HG03060 (cell line): ENCODE results near the gene HEATR1.
"Not testable (repeated sequence)": the region's sequence is repeated elsewhere in the genome, so short reads cannot be mapped to it uniquely, and the experiment has no call there.

Experiments
- ATAC-seq: cut with Tn5 transposase; IDR thresholded peaks from one replicate; pipeline ENCODE4 v1.9.1; 2021; ENCODE audit warnings: low read depth, moderate number of reproducible peaks; ENCODE audit not compliant: unreplicated experiment

The HEATR1 gene

GRCh38 chr1:236603991-236604904 is at the start of gene HEATR1:
HEATR1 (minus strand) TSS chr1:236604516; CDS start chr1:236604095, 421 bp downstream.
- ATAC-seq, result peak; percentile 94

DNA sequence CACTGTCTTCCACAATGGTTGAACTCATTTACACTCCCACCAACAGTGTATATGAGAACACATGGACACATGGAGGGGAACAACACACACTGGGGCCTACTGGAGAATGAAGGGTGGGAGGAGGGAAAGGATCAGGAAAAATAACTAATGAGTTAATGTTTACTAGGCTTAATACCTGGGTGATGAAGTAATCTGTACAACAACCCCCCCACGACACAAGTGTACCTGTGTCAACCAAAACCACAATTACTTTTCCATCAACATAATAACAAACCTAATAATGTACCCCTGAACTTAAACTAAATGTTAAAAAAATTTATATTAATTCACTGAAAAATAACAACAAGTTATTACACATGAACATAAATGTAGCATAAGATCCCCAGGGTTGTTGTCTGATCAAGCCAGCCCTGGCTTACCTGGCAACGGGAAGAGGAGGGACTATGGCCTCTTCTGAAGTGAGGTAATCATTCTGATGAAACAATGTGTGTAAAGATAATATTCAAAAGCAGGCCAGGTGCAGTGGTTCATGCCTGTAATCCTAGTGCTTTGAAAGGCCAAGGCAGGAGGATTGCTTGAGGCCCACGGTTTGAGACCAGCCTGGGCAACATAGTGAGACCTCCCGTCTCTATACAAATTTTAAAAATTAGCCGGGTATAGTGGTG is 40.8 kb upstream of the HEATR1 start:
- ATAC-seq, result no peak

DNA sequence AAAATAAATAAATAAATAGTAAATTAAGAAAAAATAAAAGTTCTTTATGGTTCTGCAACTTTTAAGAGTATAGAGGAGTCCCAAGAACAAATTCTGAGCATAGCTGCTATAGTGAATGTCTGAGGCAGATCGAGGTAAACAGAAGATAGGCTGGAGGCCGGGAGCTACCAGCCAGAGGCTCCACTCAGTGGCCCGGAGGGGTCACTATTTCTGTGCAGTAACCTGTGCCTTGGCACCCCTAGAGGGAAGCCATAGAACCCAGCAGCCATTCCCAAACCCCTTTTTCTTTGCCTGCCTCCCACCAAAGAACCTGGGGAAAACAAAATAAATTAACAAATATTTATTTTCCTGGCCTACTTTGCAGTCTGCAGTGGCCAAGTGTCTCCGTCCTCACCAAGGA is 38.4 kb upstream of the HEATR1 start:
- ATAC-seq, result no peak

DNA sequence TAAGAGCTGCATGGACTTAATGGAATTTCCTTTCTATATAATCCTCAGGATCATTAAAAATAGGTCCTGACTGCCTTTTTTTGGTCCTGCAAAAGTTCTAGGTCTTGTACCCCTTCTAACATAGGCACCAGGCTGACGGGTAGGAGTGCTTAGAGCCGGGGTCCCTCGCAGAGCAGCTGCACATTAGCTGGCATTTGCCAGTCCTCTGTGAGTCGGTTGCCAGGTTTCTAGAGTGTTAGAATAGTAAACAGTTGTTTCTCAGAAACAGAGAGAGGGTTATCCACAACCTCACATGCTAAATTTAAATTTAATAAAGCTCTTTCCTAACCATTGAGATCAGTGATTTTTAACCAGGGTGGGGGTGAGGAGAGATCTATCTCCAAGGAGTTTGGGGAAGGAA is 35.4 kb upstream of the HEATR1 start:
- no peak for ATAC-seq

DNA sequence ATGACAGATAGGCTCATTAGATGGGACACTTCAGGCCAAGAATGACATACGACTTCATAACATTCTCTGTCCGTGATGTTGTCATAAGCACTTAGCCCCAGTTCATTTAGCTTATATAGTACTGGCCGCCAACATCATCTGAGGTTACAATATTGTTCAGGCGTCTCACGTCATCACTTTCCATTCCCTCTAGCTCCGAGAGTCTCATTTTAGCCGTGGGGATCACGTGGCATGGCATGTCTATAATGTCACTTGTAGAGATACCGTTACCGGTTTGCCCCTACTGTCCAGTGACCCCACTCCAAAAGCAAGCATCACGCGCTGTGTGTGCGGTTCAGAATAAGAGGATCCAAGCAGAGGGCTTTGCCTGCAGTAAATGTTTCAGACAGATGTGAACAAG is 34.6 kb upstream of the HEATR1 start:
- no peak for ATAC-seq

GRCh38 chr1:236636017-236636416 is 31.7 kb upstream of the HEATR1 start:
- ATAC-seq, result no peak

- no peak for ATAC-seq
These were observed 23.6 kb upstream of the HEATR1 start for GRCh38 chr1:236627727-236628408.

DNA sequence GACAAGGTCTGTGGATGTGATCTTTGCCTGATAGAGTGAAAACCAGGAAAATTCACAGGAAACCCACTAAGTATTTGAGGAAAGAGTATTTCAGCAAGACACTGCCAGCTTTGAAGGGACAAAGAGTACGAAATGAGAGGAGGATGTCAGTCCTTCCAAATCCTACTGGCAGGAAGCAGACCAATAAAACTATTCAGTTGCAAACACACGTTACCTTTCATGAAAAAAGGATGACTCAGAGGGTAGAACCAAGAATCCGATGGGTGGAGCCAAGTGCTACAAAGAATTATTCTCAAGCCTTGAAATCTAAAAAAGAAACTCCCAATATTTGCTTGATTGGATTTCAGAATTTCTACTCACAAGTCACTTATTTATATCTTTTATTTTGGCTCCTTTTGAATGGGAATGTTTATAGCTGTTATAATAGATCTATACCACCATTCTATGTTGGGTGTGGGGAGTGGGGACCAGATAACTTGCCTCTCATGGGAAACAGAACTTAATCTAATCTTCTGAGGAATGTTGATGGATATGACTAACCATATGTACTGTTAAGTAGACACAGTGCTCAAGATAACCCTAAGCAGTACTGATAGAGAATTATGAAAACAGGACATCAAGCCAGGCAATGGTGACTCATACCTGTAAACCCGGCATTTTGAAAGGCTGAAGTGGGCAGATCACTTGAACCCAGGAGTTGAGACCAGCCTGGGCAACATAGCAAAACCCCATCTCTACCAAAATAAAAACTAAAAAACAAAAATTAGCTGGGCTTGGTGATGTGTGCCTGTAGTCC is 19.3 kb upstream of the HEATR1 start:
- ATAC-seq, result no peak

GRCh38 chr1:236622407-236622806 is 18.1 kb upstream of the HEATR1 start:
- ATAC-seq, result no peak

GRCh38 chr1:236619398-236619797 is 15.1 kb upstream of the HEATR1 start:
- no peak for ATAC-seq

GRCh38 chr1:236618507-236618906 is 14.2 kb upstream of the HEATR1 start:
- no peak for ATAC-seq

GRCh38 chr1:236615399-236616148 is 11.3 kb upstream of the HEATR1 start:
- no peak for ATAC-seq

DNA sequence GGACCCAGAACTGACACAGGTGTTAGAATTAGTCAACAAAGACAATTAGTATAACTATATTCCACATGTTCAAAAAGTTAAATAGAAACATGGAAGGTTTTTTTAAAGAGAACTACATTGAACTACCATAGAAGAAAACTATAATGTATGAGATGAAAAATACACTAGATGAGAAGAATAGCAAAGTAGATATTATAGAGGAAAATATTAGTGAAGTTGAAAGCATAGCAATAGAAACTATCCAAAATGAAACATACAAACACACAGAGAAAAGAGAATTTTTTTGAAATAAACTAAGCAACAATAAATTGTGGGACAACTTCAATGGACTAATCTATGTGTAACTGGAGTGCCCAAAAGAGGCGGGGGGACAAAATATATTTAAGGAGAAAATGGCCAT is 8.0 kb upstream of the HEATR1 start:
- ATAC-seq, result no peak

DNA sequence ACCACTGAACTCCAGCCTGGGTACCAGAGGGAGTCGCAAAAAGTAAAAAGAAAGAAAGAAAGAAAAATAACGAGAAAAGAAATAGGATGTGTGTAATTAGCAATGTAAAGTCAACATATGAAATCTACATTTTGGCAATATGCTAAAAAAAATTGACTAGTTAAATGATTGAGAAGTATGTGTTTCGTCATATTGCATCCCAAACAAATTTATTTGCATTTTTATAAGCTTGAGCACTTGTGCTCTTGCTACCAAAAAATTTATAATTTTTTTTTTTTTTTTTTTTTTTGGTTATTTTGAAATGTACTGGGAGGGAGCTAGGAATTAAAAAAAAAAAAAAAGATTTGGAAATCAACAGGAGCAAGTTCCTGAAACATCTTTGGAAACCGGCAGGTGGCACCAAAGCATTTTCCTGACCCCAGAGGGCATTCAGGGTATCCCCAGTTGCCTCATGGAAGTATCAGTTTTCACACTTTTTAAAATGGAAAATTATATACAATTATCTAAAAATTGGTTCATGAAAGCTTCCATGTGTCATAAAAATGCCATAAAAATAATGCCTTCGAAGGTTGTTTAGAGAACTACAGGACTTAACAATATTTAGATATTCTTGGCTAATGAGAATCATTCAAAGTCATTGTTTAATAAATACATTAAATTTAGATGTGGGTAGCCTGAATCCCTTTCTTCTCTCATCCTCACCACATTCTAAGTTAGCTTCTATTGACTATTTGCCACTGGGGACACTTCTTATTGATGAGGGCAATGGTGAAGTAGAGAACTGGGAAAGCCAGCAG is 4.8 kb upstream of the HEATR1 start:
- ATAC-seq, result no peak

- not testable (repeated sequence) for ATAC-seq
These were observed 3.3 kb upstream of the HEATR1 start for GRCh38 chr1:236607597-236607996.

GRCh38 chr1:236604905-236605806 is 840 bp upstream of the HEATR1 start:
- no peak for ATAC-seq

GRCh38 chr1:236602171-236602570 is 2.1 kb downstream of the HEATR1 start:
- ATAC-seq, result no peak

DNA sequence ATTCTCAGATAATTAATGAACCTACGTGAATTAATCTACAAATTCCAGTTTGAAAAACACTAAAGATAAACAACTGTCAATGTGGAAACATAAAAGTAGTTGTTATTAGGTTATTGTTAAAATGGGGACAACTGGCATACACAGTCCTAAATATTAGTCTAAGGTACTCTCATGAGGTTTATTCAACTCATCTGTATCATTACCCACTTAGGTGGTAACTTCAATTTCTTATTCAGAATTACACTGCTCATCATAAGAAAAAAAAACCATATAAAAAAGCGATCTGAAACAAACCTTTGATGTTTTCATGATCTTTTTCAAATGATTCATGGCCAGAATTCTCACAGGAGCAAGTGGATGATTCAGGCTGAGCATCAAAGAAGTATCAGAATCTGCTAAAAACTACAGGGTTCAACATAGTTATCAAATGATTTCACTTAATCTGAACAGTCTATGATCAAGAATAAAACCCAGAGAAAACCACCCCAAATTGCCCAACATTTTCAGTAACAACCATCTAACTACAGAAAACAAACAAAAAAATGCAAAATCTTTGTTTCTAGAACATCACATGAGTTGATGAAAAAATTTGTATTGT is 13.7 kb downstream of the HEATR1 start:
- no peak for ATAC-seq
